Kidney epithelial cell (primary cell): ENCODE measurements around the gene CFLAR. TPM values are rescaled to one million over a fixed set of nuclear protein-coding genes. Genes with fewer than 3 reads are reported as not detected.

Experiments used
- DNase-seq: peaks from one replicate; pipeline ENCODE4 v3.0.0-alpha.2; 2010; ENCODE audit warnings: low read depth
- H3K27me3 ChIP-seq: 2 replicates; pipeline ENCODE4 v1.6.0; 2011; ENCODE audit warnings: low read length; ENCODE audit not compliant: control insufficient read depth, insufficient read depth
- H3K36me3 ChIP-seq: 2 replicates; pipeline ENCODE4 v1.5.1; 2011; ENCODE audit warnings: low read length; ENCODE audit not compliant: control insufficient read depth, insufficient read depth
- H3K4me3 ChIP-seq: 2 replicates; pipeline ENCODE4 v1.5.1; 2011; ENCODE audit warnings: low read depth, mild to moderate bottlenecking, control low read depth, low read length
- total RNA-seq: library from RNA; depleted of rRNA; stranded (reverse); fragments of >200 nt; gene quantifications from 2 replicates; pipeline ENCODE4 v1.2.3, GENCODE V29; 2015
- TF ChIP-seq, protein P1 (sequence below): IDR thresholded peaks from 2 replicates; pipeline ENCODE4 v1.5.1; 2011; ENCODE audit warnings: mild to moderate bottlenecking, moderate library complexity, low read length, control low read depth, inconsistent platforms; ENCODE audit not compliant: insufficient read depth, poor library complexity, severe bottlenecking

The CFLAR gene
- total RNA-seq, 1 donor from 2014 or later: 99.7 TPM

- no peaks in the 10 kb centered on the region for H3K27me3 ChIP-seq
- no peak for DNase-seq
- no peaks in the 10 kb centered on the region for H3K36me3 ChIP-seq
- TF ChIP-seq, protein P1, sequence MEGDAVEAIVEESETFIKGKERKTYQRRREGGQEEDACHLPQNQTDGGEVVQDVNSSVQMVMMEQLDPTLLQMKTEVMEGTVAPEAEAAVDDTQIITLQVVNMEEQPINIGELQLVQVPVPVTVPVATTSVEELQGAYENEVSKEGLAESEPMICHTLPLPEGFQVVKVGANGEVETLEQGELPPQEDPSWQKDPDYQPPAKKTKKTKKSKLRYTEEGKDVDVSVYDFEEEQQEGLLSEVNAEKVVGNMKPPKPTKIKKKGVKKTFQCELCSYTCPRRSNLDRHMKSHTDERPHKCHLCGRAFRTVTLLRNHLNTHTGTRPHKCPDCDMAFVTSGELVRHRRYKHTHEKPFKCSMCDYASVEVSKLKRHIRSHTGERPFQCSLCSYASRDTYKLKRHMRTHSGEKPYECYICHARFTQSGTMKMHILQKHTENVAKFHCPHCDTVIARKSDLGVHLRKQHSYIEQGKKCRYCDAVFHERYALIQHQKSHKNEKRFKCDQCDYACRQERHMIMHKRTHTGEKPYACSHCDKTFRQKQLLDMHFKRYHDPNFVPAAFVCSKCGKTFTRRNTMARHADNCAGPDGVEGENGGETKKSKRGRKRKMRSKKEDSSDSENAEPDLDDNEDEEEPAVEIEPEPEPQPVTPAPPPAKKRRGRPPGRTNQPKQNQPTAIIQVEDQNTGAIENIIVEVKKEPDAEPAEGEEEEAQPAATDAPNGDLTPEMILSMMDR: no peak
- no peak overlapping the region for H3K4me3 ChIP-seq
Observed at GRCh38 chr2:201107624-201108023, 8.3 kb upstream of the CFLAR start.

DNA sequence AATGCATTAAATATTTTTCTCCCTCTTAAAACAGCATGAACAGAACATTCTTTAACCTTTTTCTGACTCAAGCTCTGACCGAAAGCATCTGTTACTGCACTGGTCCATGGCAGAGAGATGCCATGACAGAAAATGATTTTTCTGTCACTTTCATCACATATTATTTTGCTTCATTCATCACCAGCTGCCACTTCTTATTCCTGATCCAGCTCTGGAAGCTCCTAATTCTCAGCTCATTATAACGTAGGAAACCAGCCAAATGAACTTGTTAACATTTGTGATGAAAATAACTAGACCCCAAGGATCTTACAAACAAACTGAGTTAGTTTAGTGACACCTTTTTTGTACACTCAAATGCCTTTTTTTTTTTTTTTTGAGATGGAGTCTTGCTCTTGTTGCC, 7.6 kb upstream of the CFLAR start:
- TF ChIP-seq, protein P1: no peak
- no peak overlapping the region for H3K4me3 ChIP-seq
- DNase-seq: no peak
- H3K27me3 ChIP-seq: no peaks in the 10 kb centered on the region
- H3K36me3 ChIP-seq: no peaks in the 10 kb centered on the region

DNA sequence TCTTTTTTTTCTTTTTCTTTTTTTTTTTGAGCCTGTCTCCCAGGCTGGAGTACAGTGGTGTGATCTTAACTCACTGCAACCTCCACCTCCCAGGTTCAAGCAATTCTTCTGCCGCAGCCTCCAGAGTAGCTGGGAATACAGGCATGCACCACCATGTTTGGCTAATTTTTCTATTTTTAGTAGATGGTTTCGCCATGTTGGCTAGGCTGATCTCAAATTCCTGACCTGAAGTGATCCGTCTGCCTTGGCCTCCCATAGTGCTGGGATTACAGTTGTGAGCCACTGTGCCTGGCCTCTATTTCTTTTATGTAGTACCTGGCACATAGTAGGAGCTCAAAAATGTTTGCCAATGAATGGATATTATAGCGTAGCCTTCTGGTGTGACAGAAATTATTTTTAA, 6.8 kb upstream of the CFLAR start:
- H3K4me3 ChIP-seq: no peak overlapping the region
- H3K36me3 ChIP-seq: no peaks in the 10 kb centered on the region
- DNase-seq: no peak
- TF ChIP-seq, protein P1: no peak
- H3K27me3 ChIP-seq: no peaks in the 10 kb centered on the region

GRCh38 chr2:201110615-201111014, 5.3 kb upstream of the CFLAR start:
- Histone ChIP-seq H3K27me3 (no peaks in the 10 kb centered on the region), H3K4me3 (no peak overlapping the region), H3K36me3 (no peaks in the 10 kb centered on the region)
- no peak for DNase-seq
- TF ChIP-seq, protein P1: no peak

- H3K36me3 ChIP-seq: no peaks in the 10 kb centered on the region
- no peak overlapping the region for H3K4me3 ChIP-seq
- TF ChIP-seq, protein P1: no peak
- DNase-seq: no peak
- H3K27me3 ChIP-seq: no peaks in the 10 kb centered on the region
Observed at GRCh38 chr2:201111096-201111495, 4.9 kb upstream of the CFLAR start.

GRCh38 chr2:201114350-201114749, 1.6 kb upstream of the CFLAR start:
- Histone ChIP-seq H3K27me3 (no peaks in the 10 kb centered on the region), H3K36me3 (no peaks in the 10 kb centered on the region), H3K4me3 (no peak overlapping the region)
- TF ChIP-seq, protein P1: no peak
- no peak for DNase-seq
